ENCODE measurements around the gene SLC25A4.

Gene SLC25A4

GRCh38 chr4:185179488-185179887, 36.4 kb downstream of the SLC25A4 start:
- TF ChIP-seq CTCF (conservative IDR thresholded peaks at IDR 0.05; ENCODE audit: low read length) = no peak
- no peak overlapping the region for H3K4me3 ChIP-seq (ENCODE audit: low read length)
- DNase-seq (ENCODE audit: low read depth) = no peak

GRCh38 chr4:185182239-185182638, 39.2 kb downstream of the SLC25A4 start:
- H3K4me3 ChIP-seq (ENCODE audit: low read length) = no peak overlapping the region

GRCh38 chr4:185183622-185184281, 40.7 kb downstream of the SLC25A4 start:
- peak; percentile 92 for TF ChIP-seq CTCF (conservative IDR thresholded peaks at IDR 0.05; ENCODE audit: low read length)
- H3K4me3 ChIP-seq (ENCODE audit: low read length) = no peak overlapping the region
- peak; percentile 91 for DNase-seq (ENCODE audit: low read depth)

More at GRCh38 chr4:185182239-185182638, 39.2 kb downstream of the SLC25A4 start:
- no peak for DNase-seq (ENCODE audit: low read depth)
- TF ChIP-seq CTCF (conservative IDR thresholded peaks at IDR 0.05; ENCODE audit: low read length) = no peak

GRCh38 chr4:185186769-185187168, 43.7 kb downstream of the SLC25A4 start:
- H3K4me3 ChIP-seq (ENCODE audit: low read length) = no peak overlapping the region
- DNase-seq (ENCODE audit: low read depth) = no peak
- TF ChIP-seq CTCF (conservative IDR thresholded peaks at IDR 0.05; ENCODE audit: low read length) = no peak

DNA sequence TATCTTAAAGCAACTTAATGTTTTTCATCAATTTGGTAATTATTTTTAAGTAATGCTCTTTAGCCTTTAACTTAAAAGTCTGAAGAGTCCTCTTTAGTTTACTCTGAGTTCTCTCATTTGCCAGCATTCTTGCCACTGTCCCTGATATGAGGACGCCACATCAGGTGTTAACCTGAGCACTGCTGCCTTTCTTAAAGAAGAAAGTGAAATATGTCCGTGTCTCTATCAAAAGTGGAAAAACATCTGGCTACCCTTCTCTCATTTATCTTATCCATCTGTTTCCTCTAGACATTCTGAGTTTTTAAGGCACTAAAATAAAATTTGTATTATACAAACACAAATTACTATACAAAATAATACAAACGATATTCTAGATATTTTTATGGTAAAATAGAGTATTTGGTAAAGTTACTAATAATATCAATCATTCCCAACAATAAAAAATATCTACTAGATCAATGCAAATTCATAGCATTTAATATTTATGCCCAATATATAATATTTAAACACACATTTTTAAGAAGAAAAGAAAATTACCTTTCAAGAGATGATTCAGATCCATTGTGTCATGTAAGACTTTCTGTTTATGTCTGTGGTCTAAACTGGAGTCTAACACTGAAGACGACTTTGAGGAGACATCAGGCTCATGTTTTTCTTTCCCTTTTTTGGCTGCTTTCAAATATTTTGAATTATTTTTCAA, 46.7 kb downstream of the SLC25A4 start:
- TF ChIP-seq CTCF (conservative IDR thresholded peaks at IDR 0.05; ENCODE audit: low read length) = no peak
- DNase-seq (ENCODE audit: low read depth) = no peak
- H3K4me3 ChIP-seq (ENCODE audit: low read length) = no peak overlapping the region

DNA sequence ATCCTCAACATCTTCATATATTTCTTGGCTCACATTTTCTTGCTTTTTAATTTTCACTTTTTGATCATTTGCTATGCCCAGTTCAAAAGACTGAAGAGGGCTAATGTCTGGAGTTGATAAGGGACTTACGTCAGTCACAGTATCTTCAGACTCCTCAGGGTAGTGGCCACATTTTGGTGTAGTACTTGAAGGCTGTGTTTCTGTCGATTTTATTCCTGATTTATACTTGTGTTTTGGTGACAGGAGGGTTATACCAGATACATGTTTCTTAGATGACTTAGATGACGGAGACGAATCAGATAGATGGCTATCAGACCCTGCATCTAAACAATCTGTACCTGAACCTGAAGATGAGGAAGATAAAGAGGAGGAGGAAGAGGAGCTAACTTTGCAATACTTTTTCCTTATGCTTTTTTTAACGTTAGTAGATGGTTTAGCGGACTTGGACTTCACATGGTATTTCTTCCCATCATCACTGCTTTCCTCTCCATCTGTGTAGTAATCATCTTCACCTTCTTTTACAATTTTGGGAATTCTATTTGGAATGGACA, 47.3 kb downstream of the SLC25A4 start:
- H3K4me3 ChIP-seq (ENCODE audit: low read length) = no peak overlapping the region
- no peak for TF ChIP-seq CTCF (conservative IDR thresholded peaks at IDR 0.05; ENCODE audit: low read length)
- DNase-seq (ENCODE audit: low read depth) = no peak

GRCh38 chr4:185192059-185192458, 49.0 kb downstream of the SLC25A4 start:
- DNase-seq (ENCODE audit: low read depth) = no peak
- TF ChIP-seq CTCF (conservative IDR thresholded peaks at IDR 0.05; ENCODE audit: low read length) = no peak

More at GRCh38 chr4:185192059-185192458, 49.0 kb downstream of the SLC25A4 start:
- H3K4me3 ChIP-seq (ENCODE audit: low read length) = no peak overlapping the region

Measured in AG10803 (cell line).